ENCODE data around the gene CERS1.

GRCh38 chr19:18878858-18879578 is 16.9 kb downstream of the CERS1 start:
- no peak for TF ChIP-seq POLR2A (IDR thresholded peaks at IDR 0.05)
- TF ChIP-seq CTCF (IDR thresholded peaks at IDR 0.05) = no peak
